HCT116 (cell line): ENCODE measurements around the gene C16orf74. TPM values are rescaled to one million over a fixed set of nuclear protein-coding genes. Genes with fewer than 3 reads are reported as not detected.

Experiments used
- ATAC-seq: fragments of 200-7000 bp; cut with Tn5 transposase; 2 replicates; pipeline ENCODE4 v1.9.1; 2020; ENCODE audit warnings: mild to moderate bottlenecking, moderate library complexity
- BruUV-seq: library from RNA; stranded (reverse); fragments of 400-500 nt; replicated peaks from 2 replicates; lab custom pipeline; 2021; lab: Mats Ljungman, UMichigan
- CTCF ChIA-PET: fragments of 300-600 bp; sonication (Branson Sonifier 250); formaldehyde crosslinking; loops from one replicate; lab custom pipeline; 2021; ENCODE audit warnings: antibody characterized with exemption; lab: Charles Lee
- POLR2A ChIA-PET: fragments of 300-600, 350-600 bp; sonication (Branson Sonifier 250); formaldehyde crosslinking; loops from one replicate; lab custom pipeline; 2021; ENCODE audit warnings: antibody characterized with exemption; lab: Charles Lee
- RAD21 ChIA-PET, 2 experiments: fragments of 300-600 bp; sonication (Branson Sonifier 250); formaldehyde crosslinking; loops; one replicate each; lab custom pipeline; 2023; ENCODE audit warnings: low total read pairs in 2 of 2; ENCODE audit not compliant: uncharacterized antibody in 2 of 2, unreplicated experiment in 2 of 2, low non-redundant PET in 1 of 2; lab: Charles Lee
- DNase-seq: peaks from one replicate; pipeline ENCODE4 v3.0.0-alpha.2; 2010; ENCODE audit warnings: low read depth, low spot score
- H2AFZ ChIP-seq: fragments of 200-600 bp; shearing (Covaris generic), sonication (generic); 2 replicates; pipeline ENCODE4 v1.6.1; 2017; ENCODE audit warnings: low read depth, mixed run types, mixed read lengths, antibody characterized with exemption, low read length; ENCODE audit not compliant: poor library complexity, severe bottlenecking
- H3K27ac ChIP-seq: 2 replicates; pipeline ENCODE4 v1.5.1; 2012; ENCODE audit warnings: low read depth, low read length
- H3K27me3 ChIP-seq: fragments of 200-600 bp; sonication (generic); 2 replicates; pipeline ENCODE4 v1.6.1; 2016; ENCODE audit warnings: mixed run types, low read length, mixed read lengths; ENCODE audit not compliant: insufficient read depth
- H3K36me3 ChIP-seq, 2 experiments: fragments of 200-500 bp in 1 of 2; fragments of 200-600 bp in 1 of 2; sonication (Bioruptor generic) in 1 of 2; sonication (generic) in 1 of 2; 2 replicates each; pipeline versions ENCODE4 v1.5.1 to v1.6.1; 2014 to 2016; ENCODE audit warnings: low read length in 2 of 2, inconsistent platforms in 1 of 2, mixed read lengths in 1 of 2, mixed run types in 1 of 2; ENCODE audit not compliant: insufficient read depth in 2 of 2, control insufficient read depth in 1 of 2
- H3K4me1 ChIP-seq, 2 experiments: fragments of 200-600 bp in 1 of 2; sonication (generic) in 1 of 2; 2 replicates each; pipeline versions ENCODE4 v1.5.1 to v1.6.1; 2012 to 2017; ENCODE audit warnings: low read length in 2 of 2, inconsistent platforms in 1 of 2, mild to moderate bottlenecking in 1 of 2, mixed read lengths in 1 of 2, mixed run types in 1 of 2, moderate library complexity in 1 of 2; ENCODE audit not compliant: insufficient read depth in 2 of 2, control insufficient read depth in 1 of 2
- H3K4me2 ChIP-seq: fragments of 200-600 bp; sonication (generic); 2 replicates; pipeline ENCODE4 v1.6.1; 2017; ENCODE audit warnings: mixed run types, low read length, mixed read lengths
- H3K4me3 ChIP-seq, 2 experiments: fragments of 200-600 bp in 1 of 2; sonication (generic) in 1 of 2; replicated peaks in 1 of 2; 2 replicates each; pipeline ENCODE4 v1.5.1; 2011 to 2016; ENCODE audit warnings: low read length in 2 of 2, control low read depth in 1 of 2, low read depth in 1 of 2, mild to moderate bottlenecking in 1 of 2, mixed read lengths in 1 of 2, mixed run types in 1 of 2
- H3K79me2 ChIP-seq: fragments of 200-600 bp; sonication (generic); 2 replicates; pipeline ENCODE4 v1.6.1; 2017; ENCODE audit warnings: mild to moderate bottlenecking, mixed run types, low read length, moderate library complexity, mixed read lengths; ENCODE audit not compliant: insufficient read depth
- H3K9ac ChIP-seq: fragments of 200-600 bp; sonication (generic); 2 replicates; pipeline ENCODE4 v1.6.1; 2016; ENCODE audit warnings: low read length, mixed read lengths
- H3K9me2 ChIP-seq: fragments of 200-600 bp; sonication (generic), shearing (Covaris generic); 2 replicates; pipeline ENCODE4 v1.6.1; 2017; ENCODE audit warnings: mixed run types, mild to moderate bottlenecking, moderate library complexity; ENCODE audit not compliant: insufficient read depth
- H3K9me3 ChIP-seq, 2 experiments: fragments of 200-500 bp in 1 of 2; fragments of 200-600 bp in 1 of 2; sonication (Bioruptor generic) in 1 of 2; sonication (generic) in 1 of 2; 2 replicates each; pipeline ENCODE4 v1.6.1; 2014 to 2017; ENCODE audit warnings: low read length in 2 of 2, mixed read lengths in 2 of 2, inconsistent platforms in 1 of 2, low read depth in 1 of 2, mild to moderate bottlenecking in 1 of 2, mixed run types in 1 of 2, moderate library complexity in 1 of 2; ENCODE audit not compliant: control insufficient read depth in 1 of 2, insufficient read depth in 1 of 2
- H4K20me1 ChIP-seq: fragments of 200-600 bp; sonication (generic), shearing (Covaris generic); 2 replicates; pipeline ENCODE4 v1.6.1; 2017; ENCODE audit warnings: mixed run types, mild to moderate bottlenecking, moderate library complexity; ENCODE audit not compliant: insufficient read depth
- CEBPB ChIP-seq: IDR thresholded peaks from 2 replicates; pipeline ENCODE4 v1.6.1; 2012; ENCODE audit warnings: low read depth
- EGR1 ChIP-seq: IDR thresholded peaks from 2 replicates; pipeline ENCODE4 v1.6.1; 2012; ENCODE audit warnings: low read depth
- ELF1 ChIP-seq: IDR thresholded peaks from 2 replicates; pipeline ENCODE4 v1.6.1; 2012; ENCODE audit warnings: low read depth, borderline replicate concordance
- EZH2 ChIP-seq: fragments of 200-600 bp; sonication (generic); IDR thresholded peaks from 2 replicates; pipeline ENCODE4 v1.6.1; 2017; ENCODE audit warnings: antibody characterized with exemption, mixed run types
- EZH2phosphoT487 ChIP-seq: fragments of 200-600 bp; IDR thresholded peaks from 2 replicates; pipeline ENCODE4 v1.6.1; 2018; ENCODE audit warnings: antibody characterized with exemption, borderline replicate concordance
- FOSL1 ChIP-seq: IDR thresholded peaks from 2 replicates; pipeline ENCODE4 v1.6.1; 2012; ENCODE audit warnings: low read depth
- POLR2A ChIP-seq: IDR thresholded peaks from 2 replicates; pipeline ENCODE4 v1.7.0; 2011; ENCODE audit warnings: borderline replicate concordance; ENCODE audit not compliant: insufficient read depth, insufficient read length; ENCODE audit errors: extremely low read depth
- RAD21 ChIP-seq: IDR thresholded peaks from 2 replicates; pipeline ENCODE4 v1.6.1; 2012; ENCODE audit warnings: low read depth, mild to moderate bottlenecking
- SIN3A ChIP-seq: IDR thresholded peaks from 2 replicates; pipeline ENCODE4 v1.6.1; 2012; ENCODE audit warnings: low read depth
- SP1 ChIP-seq: IDR thresholded peaks from 2 replicates; pipeline ENCODE4 v1.6.1; 2012; ENCODE audit warnings: low read depth
- SRF ChIP-seq: IDR thresholded peaks from 2 replicates; pipeline ENCODE4 v1.6.1; 2012; ENCODE audit warnings: low read depth
- TCF7L2 ChIP-seq: IDR thresholded peaks from 2 replicates; pipeline ENCODE4 v1.7.0; 2011; ENCODE audit warnings: borderline replicate concordance, inconsistent platforms; ENCODE audit not compliant: insufficient read depth, insufficient read length; ENCODE audit errors: extremely low read depth
- YY1 ChIP-seq: IDR thresholded peaks from 2 replicates; pipeline ENCODE4 v1.6.1; 2011; ENCODE audit warnings: low read length, low read depth, moderate library complexity, mild to moderate bottlenecking; ENCODE audit not compliant: insufficient replicate concordance; ENCODE audit errors: extremely low read depth
- ZFX ChIP-seq: fragments of 450-650 bp; IDR thresholded peaks from 2 replicates; pipeline ENCODE4 v1.6.1; 2017
- ZNF274 ChIP-seq: fragments of 200-500 bp; sonication (Bioruptor generic); IDR thresholded peaks from 2 replicates; pipeline ENCODE4 v1.6.1; 2014; ENCODE audit warnings: mild to moderate bottlenecking, low read depth, low read length, inconsistent platforms
- intact Hi-C: fragments of 100-400 bp; cut with micrococcal nuclease; formaldehyde crosslinking; loops from 2 replicates; pipeline ENCODE4 v1.10.0; 2022
- total RNA-seq: library from RNA; stranded (reverse); gene quantifications from one replicate; pipeline ENCODE4 v1.2.1, GENCODE V29; 2021; ENCODE audit not compliant: unreplicated experiment
- TF ChIP-seq, protein P1 (sequence below): IDR thresholded peaks from 2 replicates; pipeline ENCODE4 v1.6.1; 2012
- TF ChIP-seq, protein P2 (sequence below), 3 experiments: fragments of 200-600 bp in 1 of 3; sonication (generic) in 1 of 3; IDR thresholded peaks in 2 of 3; conservative IDR thresholded peaks in 1 of 3; 2 replicates each; pipeline ENCODE4 v1.5.1; 2012 to 2017; ENCODE audit warnings: low read depth in 2 of 3, low read length in 2 of 3, antibody characterized with exemption in 1 of 3, borderline replicate concordance in 1 of 3, control low read depth in 1 of 3, mild to moderate bottlenecking in 1 of 3, mixed read lengths in 1 of 3, mixed run types in 1 of 3, moderate library complexity in 1 of 3; ENCODE audit not compliant: insufficient read depth in 1 of 3
- TF ChIP-seq, protein P3 (sequence below): IDR thresholded peaks from 2 replicates; pipeline ENCODE4 v1.6.1; 2012
- TF ChIP-seq, protein P4 (sequence below): IDR thresholded peaks from 2 replicates; pipeline ENCODE4 v1.6.1; 2011; ENCODE audit warnings: mild to moderate bottlenecking, low read length, moderate library complexity; ENCODE audit not compliant: insufficient replicate concordance; ENCODE audit errors: extremely low read depth
- TF ChIP-seq, protein P5 (sequence below): IDR thresholded peaks from 2 replicates; pipeline ENCODE4 v1.6.1; 2012; ENCODE audit warnings: low read depth

The C16orf74 gene
- total RNA-seq, 1 experiment from 2014 or later = 30.0 TPM

DNA sequence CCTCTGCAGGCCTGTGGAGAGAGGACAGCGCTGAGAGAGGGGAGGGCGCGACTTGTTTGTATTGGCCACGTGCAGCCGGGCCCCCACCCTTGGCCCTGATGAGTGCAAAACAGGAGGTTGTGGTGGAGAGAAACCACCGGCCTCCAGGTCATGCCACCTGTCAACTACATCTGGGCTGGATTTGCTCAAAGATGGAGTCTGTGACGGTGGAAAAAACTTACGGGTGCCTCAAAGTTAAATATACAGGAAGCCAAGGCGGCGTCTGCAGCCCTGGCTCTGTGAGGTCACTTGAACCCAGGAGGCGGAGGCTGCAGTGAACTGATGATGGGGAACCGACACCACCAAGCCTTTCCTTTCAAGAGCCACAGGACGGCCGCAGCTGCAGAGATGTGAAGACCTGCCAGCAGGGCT is 15.7 kb downstream of the C16orf74 start:
- no peak for DNase-seq
- POLR2A ChIA-PET = no interaction called here
- Histone ChIP-seq H3K4me3 (no peak overlapping the region), H3K4me1 (no peaks in the 10 kb centered on the region), H3K36me3 (no peaks in the 10 kb centered on the region; a peak in 1 of 4 replicates), H3K9me2 (no peaks in the 10 kb centered on the region), H3K9ac (no peak overlapping the region), H3K27ac (no peak overlapping the region), H3K27me3 (no peaks in the 10 kb centered on the region), H3K9me3 (no peaks in the 10 kb centered on the region), H3K4me2 (no peak overlapping the region), H2AFZ (no peak overlapping the region), H3K79me2 (no peaks in the 10 kb centered on the region; the same call in 1 of the 2 replicates), H4K20me1 (no peaks in the 10 kb centered on the region)
- no peak for ATAC-seq
- RAD21 ChIA-PET = no interaction called here
- BruUV-seq = no TSS peak
- CTCF ChIA-PET = no interaction called here
- TF ChIP-seq, protein P1, sequence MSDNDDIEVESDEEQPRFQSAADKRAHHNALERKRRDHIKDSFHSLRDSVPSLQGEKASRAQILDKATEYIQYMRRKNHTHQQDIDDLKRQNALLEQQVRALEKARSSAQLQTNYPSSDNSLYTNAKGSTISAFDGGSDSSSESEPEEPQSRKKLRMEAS = no peak
- no peak for TF ChIP-seq ELF1
- TF ChIP-seq ZFX = no peak
- TF ChIP-seq FOSL1 = no peak
- TF ChIP-seq SRF = no peak
- TF ChIP-seq, protein P2, sequence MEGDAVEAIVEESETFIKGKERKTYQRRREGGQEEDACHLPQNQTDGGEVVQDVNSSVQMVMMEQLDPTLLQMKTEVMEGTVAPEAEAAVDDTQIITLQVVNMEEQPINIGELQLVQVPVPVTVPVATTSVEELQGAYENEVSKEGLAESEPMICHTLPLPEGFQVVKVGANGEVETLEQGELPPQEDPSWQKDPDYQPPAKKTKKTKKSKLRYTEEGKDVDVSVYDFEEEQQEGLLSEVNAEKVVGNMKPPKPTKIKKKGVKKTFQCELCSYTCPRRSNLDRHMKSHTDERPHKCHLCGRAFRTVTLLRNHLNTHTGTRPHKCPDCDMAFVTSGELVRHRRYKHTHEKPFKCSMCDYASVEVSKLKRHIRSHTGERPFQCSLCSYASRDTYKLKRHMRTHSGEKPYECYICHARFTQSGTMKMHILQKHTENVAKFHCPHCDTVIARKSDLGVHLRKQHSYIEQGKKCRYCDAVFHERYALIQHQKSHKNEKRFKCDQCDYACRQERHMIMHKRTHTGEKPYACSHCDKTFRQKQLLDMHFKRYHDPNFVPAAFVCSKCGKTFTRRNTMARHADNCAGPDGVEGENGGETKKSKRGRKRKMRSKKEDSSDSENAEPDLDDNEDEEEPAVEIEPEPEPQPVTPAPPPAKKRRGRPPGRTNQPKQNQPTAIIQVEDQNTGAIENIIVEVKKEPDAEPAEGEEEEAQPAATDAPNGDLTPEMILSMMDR (IDR thresholded peaks at IDR 0.05 in 2 of 3, conservative IDR thresholded peaks at IDR 0.05 in 1 of 3; ENCODE audit: borderline replicate concordance in 1 of 3, insufficient read depth in 1 of 3, low read depth in 2 of 3, low read length in 2 of 3) = no peak
- no peak for TF ChIP-seq EZH2
- no peak for TF ChIP-seq SIN3A
- TF ChIP-seq, protein P3, sequence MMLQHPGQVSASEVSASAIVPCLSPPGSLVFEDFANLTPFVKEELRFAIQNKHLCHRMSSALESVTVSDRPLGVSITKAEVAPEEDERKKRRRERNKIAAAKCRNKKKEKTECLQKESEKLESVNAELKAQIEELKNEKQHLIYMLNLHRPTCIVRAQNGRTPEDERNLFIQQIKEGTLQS = no peak
- TF ChIP-seq, protein P4, sequence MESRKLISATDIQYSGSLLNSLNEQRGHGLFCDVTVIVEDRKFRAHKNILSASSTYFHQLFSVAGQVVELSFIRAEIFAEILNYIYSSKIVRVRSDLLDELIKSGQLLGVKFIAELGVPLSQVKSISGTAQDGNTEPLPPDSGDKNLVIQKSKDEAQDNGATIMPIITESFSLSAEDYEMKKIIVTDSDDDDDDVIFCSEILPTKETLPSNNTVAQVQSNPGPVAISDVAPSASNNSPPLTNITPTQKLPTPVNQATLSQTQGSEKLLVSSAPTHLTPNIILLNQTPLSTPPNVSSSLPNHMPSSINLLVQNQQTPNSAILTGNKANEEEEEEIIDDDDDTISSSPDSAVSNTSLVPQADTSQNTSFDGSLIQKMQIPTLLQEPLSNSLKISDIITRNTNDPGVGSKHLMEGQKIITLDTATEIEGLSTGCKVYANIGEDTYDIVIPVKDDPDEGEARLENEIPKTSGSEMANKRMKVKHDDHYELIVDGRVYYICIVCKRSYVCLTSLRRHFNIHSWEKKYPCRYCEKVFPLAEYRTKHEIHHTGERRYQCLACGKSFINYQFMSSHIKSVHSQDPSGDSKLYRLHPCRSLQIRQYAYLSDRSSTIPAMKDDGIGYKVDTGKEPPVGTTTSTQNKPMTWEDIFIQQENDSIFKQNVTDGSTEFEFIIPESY = no peak
- no peak for TF ChIP-seq CEBPB
- no peak for TF ChIP-seq SP1
- TF ChIP-seq EZH2phosphoT487 = no peak
- TF ChIP-seq, protein P5, sequence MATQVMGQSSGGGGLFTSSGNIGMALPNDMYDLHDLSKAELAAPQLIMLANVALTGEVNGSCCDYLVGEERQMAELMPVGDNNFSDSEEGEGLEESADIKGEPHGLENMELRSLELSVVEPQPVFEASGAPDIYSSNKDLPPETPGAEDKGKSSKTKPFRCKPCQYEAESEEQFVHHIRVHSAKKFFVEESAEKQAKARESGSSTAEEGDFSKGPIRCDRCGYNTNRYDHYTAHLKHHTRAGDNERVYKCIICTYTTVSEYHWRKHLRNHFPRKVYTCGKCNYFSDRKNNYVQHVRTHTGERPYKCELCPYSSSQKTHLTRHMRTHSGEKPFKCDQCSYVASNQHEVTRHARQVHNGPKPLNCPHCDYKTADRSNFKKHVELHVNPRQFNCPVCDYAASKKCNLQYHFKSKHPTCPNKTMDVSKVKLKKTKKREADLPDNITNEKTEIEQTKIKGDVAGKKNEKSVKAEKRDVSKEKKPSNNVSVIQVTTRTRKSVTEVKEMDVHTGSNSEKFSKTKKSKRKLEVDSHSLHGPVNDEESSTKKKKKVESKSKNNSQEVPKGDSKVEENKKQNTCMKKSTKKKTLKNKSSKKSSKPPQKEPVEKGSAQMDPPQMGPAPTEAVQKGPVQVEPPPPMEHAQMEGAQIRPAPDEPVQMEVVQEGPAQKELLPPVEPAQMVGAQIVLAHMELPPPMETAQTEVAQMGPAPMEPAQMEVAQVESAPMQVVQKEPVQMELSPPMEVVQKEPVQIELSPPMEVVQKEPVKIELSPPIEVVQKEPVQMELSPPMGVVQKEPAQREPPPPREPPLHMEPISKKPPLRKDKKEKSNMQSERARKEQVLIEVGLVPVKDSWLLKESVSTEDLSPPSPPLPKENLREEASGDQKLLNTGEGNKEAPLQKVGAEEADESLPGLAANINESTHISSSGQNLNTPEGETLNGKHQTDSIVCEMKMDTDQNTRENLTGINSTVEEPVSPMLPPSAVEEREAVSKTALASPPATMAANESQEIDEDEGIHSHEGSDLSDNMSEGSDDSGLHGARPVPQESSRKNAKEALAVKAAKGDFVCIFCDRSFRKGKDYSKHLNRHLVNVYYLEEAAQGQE = no peak
- TF ChIP-seq EGR1 = no peak
- no peak for TF ChIP-seq TCF7L2
- TF ChIP-seq YY1 = no peak
- TF ChIP-seq RAD21 = no peak
- no peak for TF ChIP-seq ZNF274
- no peak for TF ChIP-seq POLR2A
- intact Hi-C loops = no loop called here
